GM19324 (cell line): ENCODE data around the gene PPFIBP2.
"Not testable (repeated sequence)": the region's sequence is repeated elsewhere in the genome, so short reads cannot be mapped to it uniquely, and the experiment has no call there.

ENCODE experiments used
- ATAC-seq: cut with Tn5 transposase; IDR thresholded peaks from one replicate; pipeline ENCODE4 v1.9.1; 2021; ENCODE audit warnings: mild to moderate bottlenecking, moderate library complexity; ENCODE audit not compliant: unreplicated experiment, low FRiP score

PPFIBP2 gene

GRCh38 chr11:7655253-7656217 is 141.7 kb downstream of the PPFIBP2 start:
- no peak for ATAC-seq

- no peak for ATAC-seq
Observed at GRCh38 chr11:7656704-7657103, 142.9 kb downstream of the PPFIBP2 start.

- no peak for ATAC-seq
Observed at GRCh38 chr11:7657306-7658025, 143.7 kb downstream of the PPFIBP2 start.

- not testable (repeated sequence) for ATAC-seq
Observed at GRCh38 chr11:7663531-7663930, 149.7 kb downstream of the PPFIBP2 start.

GRCh38 chr11:7664867-7665266 is 151.1 kb downstream of the PPFIBP2 start:
- no peak for ATAC-seq

GRCh38 chr11:7665473-7666291 is 151.9 kb downstream of the PPFIBP2 start:
- peak; percentile 96 for ATAC-seq

GRCh38 chr11:7666292-7666866 is 152.6 kb downstream of the PPFIBP2 start:
- no peak for ATAC-seq

GRCh38 chr11:7667460-7667859 is 153.7 kb downstream of the PPFIBP2 start:
- no peak for ATAC-seq

GRCh38 chr11:7668464-7668863 is 154.7 kb downstream of the PPFIBP2 start:
- ATAC-seq = no peak

GRCh38 chr11:7668911-7669310 is 155.1 kb downstream of the PPFIBP2 start:
- no peak for ATAC-seq

GRCh38 chr11:7670641-7671040 is 156.8 kb downstream of the PPFIBP2 start:
- no peak for ATAC-seq

GRCh38 chr11:7671347-7672215 is 157.8 kb downstream of the PPFIBP2 start:
- no peak for ATAC-seq

- ATAC-seq = no peak
Observed at GRCh38 chr11:7672276-7672959, 158.6 kb downstream of the PPFIBP2 start.

GRCh38 chr11:7672960-7673723 is 159.3 kb downstream of the PPFIBP2 start, which contains the start of gene CYB5R2:
CYB5R2 (minus strand) TSS chr11:7673500; CDS start chr11:7672825, 675 bp downstream.
- no peak for ATAC-seq

- ATAC-seq = no peak
Observed at GRCh38 chr11:7673724-7674434, 160.1 kb downstream of the PPFIBP2 start.

- no peak for ATAC-seq
Observed at GRCh38 chr11:7675631-7676030, 161.8 kb downstream of the PPFIBP2 start.

GRCh38 chr11:7677071-7677470 is 163.3 kb downstream of the PPFIBP2 start:
- no peak for ATAC-seq
